GM12878 (cell line): ENCODE measurements around the gene TET2. TPM values are rescaled to one million over a fixed set of nuclear protein-coding genes. Genes with fewer than 3 reads are reported as not detected.

ENCODE experiments used
- ATAC-seq: fragments of 200-7000 bp; cut with Tn5 transposase; 3 replicates; pipeline ENCODE4 v1.9.1; 2020; ENCODE audit warnings: mild to moderate bottlenecking, moderate library complexity
- BruUV-seq: library from RNA; stranded (reverse); fragments of 400-500 nt; replicated peaks from 2 replicates; lab custom pipeline; 2021; lab: Mats Ljungman, UMichigan
- CTCF ChIA-PET: fragments of 300-600 bp; sonication (Branson Sonifier 250); formaldehyde crosslinking; extraction: SDS; loops from one replicate; lab custom pipeline; 2021; ENCODE audit warnings: inconsistent platforms; lab: Yijun Ruan, JAX
- POLR2A ChIA-PET: fragments of 350-600 bp; formaldehyde crosslinking; extraction: SDS; loops from one replicate; lab custom pipeline; 2021; ENCODE audit warnings: inconsistent platforms; lab: Charles Lee
- RAD21 ChIA-PET: fragments of 300-600 bp; sonication (Branson Sonifier 250); formaldehyde crosslinking; loops from one replicate; lab custom pipeline; 2023; ENCODE audit warnings: antibody characterized with exemption; ENCODE audit not compliant: unreplicated experiment; lab: Charles Lee
- SMC1A ChIA-PET: fragments of 300-600 bp; sonication (Branson Sonifier 250); formaldehyde crosslinking; loops from one replicate; lab custom pipeline; 2023; ENCODE audit not compliant: unreplicated experiment, uncharacterized antibody; lab: Charles Lee
- DNase-seq: peaks from one replicate; pipeline ENCODE4 v3.0.0-alpha.2; 2011; ENCODE audit warnings: low read depth, low spot score
- FAIRE-seq: peaks from 3 replicates; lab custom pipeline; 2011; peaks lifted over from hg19 to GRCh38; lab: Jason Lieb, UNC
- H2AFZ ChIP-seq: 2 replicates; pipeline ENCODE4 v1.6.0; 2011; ENCODE audit warnings: low read depth, low read length, control low read depth; ENCODE audit not compliant: control insufficient read depth
- H3K27ac ChIP-seq: 2 replicates; pipeline ENCODE4 v1.5.1; 2011; ENCODE audit warnings: control low read depth; ENCODE audit not compliant: control insufficient read depth, insufficient read depth
- H3K27me3 ChIP-seq, 2 experiments: replicated peaks in 1 of 2; 2 replicates each; pipeline versions ENCODE4 v1.6.0 to v1.6.1; 2011; ENCODE audit warnings: low read length in 1 of 2; ENCODE audit not compliant: control insufficient read depth in 2 of 2, insufficient read depth in 2 of 2
- H3K36me3 ChIP-seq, 2 experiments: 2 replicates each; pipeline ENCODE4 v1.5.1; 2011; ENCODE audit warnings: low read length in 1 of 2; ENCODE audit not compliant: control insufficient read depth in 2 of 2, insufficient read depth in 2 of 2
- H3K4me1 ChIP-seq: 2 replicates; pipeline ENCODE4 v1.6.1; 2011; ENCODE audit warnings: mild to moderate bottlenecking, low read length, moderate library complexity, mixed read lengths; ENCODE audit not compliant: control insufficient read depth, insufficient read depth
- H3K4me2 ChIP-seq: 2 replicates; pipeline ENCODE4 v1.6.0; 2011; ENCODE audit warnings: control low read depth; ENCODE audit not compliant: control insufficient read depth, insufficient read depth
- H3K4me3 ChIP-seq: fragments of 200-600 bp; sonication (generic); 2 replicates; pipeline ENCODE4 v1.5.1; 2016
- H3K79me2 ChIP-seq: 2 replicates; pipeline ENCODE4 v1.6.0; 2011; ENCODE audit warnings: low read length; ENCODE audit not compliant: control insufficient read depth, insufficient read depth
- H3K9ac ChIP-seq: 2 replicates; pipeline ENCODE4 v1.8.0; 2011; ENCODE audit warnings: low read length, control low read depth, mixed read lengths; ENCODE audit not compliant: control insufficient read depth, insufficient read depth
- H3K9me3 ChIP-seq: replicated peaks from 3 replicates; pipeline ENCODE4 v1.5.1; 2011; ENCODE audit warnings: mild to moderate bottlenecking, low read length; ENCODE audit not compliant: control insufficient read depth, insufficient read depth
- H4K20me1 ChIP-seq: 2 replicates; pipeline ENCODE4 v1.6.0; 2011; ENCODE audit not compliant: control insufficient read depth, insufficient read depth
- BRCA1 ChIP-seq: IDR thresholded peaks from 2 replicates; pipeline ENCODE4 v1.6.1; 2011; ENCODE audit warnings: low read depth, low read length, improper control_type of control experiment
- CREB1 ChIP-seq: IDR thresholded peaks from 2 replicates; pipeline ENCODE4 v1.6.1; 2012; ENCODE audit warnings: low read depth, mild to moderate bottlenecking, inconsistent platforms
- HDAC6 ChIP-seq: fragments of 200-600 bp; sonication (generic); IDR thresholded peaks from one replicate; pipeline ENCODE4 v1.8.0; 2017; ENCODE audit warnings: antibody characterized with exemption; ENCODE audit not compliant: unreplicated experiment
- IRF4 ChIP-seq: IDR thresholded peaks from 2 replicates; pipeline ENCODE4 v1.6.1; 2011; ENCODE audit warnings: low read depth, low read length
- MTA3 ChIP-seq: IDR thresholded peaks from 2 replicates; pipeline ENCODE4 v1.6.1; 2012; ENCODE audit warnings: low read length, inconsistent platforms, borderline replicate concordance
- NFIC ChIP-seq: IDR thresholded peaks from 2 replicates; pipeline ENCODE4 v1.6.1; 2012; ENCODE audit warnings: low read depth, mild to moderate bottlenecking, inconsistent platforms, low read length, moderate library complexity
- NFYB ChIP-seq: IDR thresholded peaks from 2 replicates; pipeline ENCODE4 v1.6.1; 2011; ENCODE audit warnings: low read depth, mild to moderate bottlenecking, low read length, improper control_type of control experiment, moderate library complexity; ENCODE audit not compliant: insufficient read depth
- TARDBP ChIP-seq: IDR thresholded peaks from 2 replicates; pipeline ENCODE4 v1.6.1; 2016; ENCODE audit warnings: borderline replicate concordance
- ZBED1 ChIP-seq: IDR thresholded peaks from 2 replicates; pipeline ENCODE4 v1.6.1; 2016; ENCODE audit warnings: borderline replicate concordance
- ZNF622 ChIP-seq: fragments of 450-650 bp; IDR thresholded peaks from 2 replicates; pipeline ENCODE4 v1.6.1; 2017; ENCODE audit warnings: mild to moderate bottlenecking, inconsistent platforms
- WGBS: methylation state at CpG from one replicate; pipeline ENCODE4 v1.1.6; 2016; ENCODE audit warnings: low lambda C conversion rate; ENCODE audit not compliant: insufficient replicate concordance, insufficient coverage; ENCODE audit errors: missing lambda C conversion rate; 5-methylcytosine and 5-hydroxymethylcytosine counted together
- in situ Hi-C: fragments of 300-500 bp; cut with MboI; formaldehyde crosslinking; loops from 9 replicates; pipeline ENCODE4 v1.14.3; 2018; ENCODE audit warnings: mixed read lengths
- intact Hi-C: fragments of 100-400 bp; cut with micrococcal nuclease; formaldehyde crosslinking; loops from one replicate; pipeline ENCODE4 v1.14.2; 2022; ENCODE audit not compliant: unreplicated experiment
- polyA plus RNA-seq, 11 experiments: library from polyadenylated mRNA; depleted of rRNA in 4 of 11; unstranded in 6 of 11; stranded (reverse) in 5 of 11; fragments of >200 nt; fragmentation: Nextera tagmentation in 4 of 11; fragmentation: Illumina TruSeq in 1 of 11; extraction: Ambion mirVana in 4 of 11; extraction: Trizol in 1 of 11; gene quantifications; 1 replicate in 1 of 11; 2 replicates in 10 of 11; pipeline versions ENCODE4 v1.2.1 to v1.2.3, GENCODE V29; 2011 to 2016; ENCODE audit warnings: inconsistent platforms in 2 of 11, missing spikeins in 2 of 11, low read depth in 1 of 11
- total RNA-seq, 4 experiments: library from RNA; depleted of rRNA in 3 of 4; stranded (reverse); fragments of >200 nt in 3 of 4; fragmentation: Illumina TruSeq in 1 of 4; extraction: Trizol in 1 of 4; gene quantifications; 2 replicates each; pipeline versions ENCODE4 v1.2.1 to v1.2.3, GENCODE V29; 2013 to 2021
- TF ChIP-seq, protein P1 (sequence below): IDR thresholded peaks from 2 replicates; pipeline ENCODE4 v1.6.1; 2012; ENCODE audit warnings: low read depth, low read length, improper control_type of control experiment
- TF ChIP-seq, protein P2 (sequence below): fragments of 450-650 bp; IDR thresholded peaks from 2 replicates; pipeline ENCODE4 v1.6.1; 2016; ENCODE audit warnings: mild to moderate bottlenecking

TET2 gene
- total and polyA plus RNA-seq, 10 of the 15 experiments (the other 5 are each of a cell fraction or from before 2014, with no cell fraction given) = 3.7 to 49.0 (median 27.5) TPM

DNA sequence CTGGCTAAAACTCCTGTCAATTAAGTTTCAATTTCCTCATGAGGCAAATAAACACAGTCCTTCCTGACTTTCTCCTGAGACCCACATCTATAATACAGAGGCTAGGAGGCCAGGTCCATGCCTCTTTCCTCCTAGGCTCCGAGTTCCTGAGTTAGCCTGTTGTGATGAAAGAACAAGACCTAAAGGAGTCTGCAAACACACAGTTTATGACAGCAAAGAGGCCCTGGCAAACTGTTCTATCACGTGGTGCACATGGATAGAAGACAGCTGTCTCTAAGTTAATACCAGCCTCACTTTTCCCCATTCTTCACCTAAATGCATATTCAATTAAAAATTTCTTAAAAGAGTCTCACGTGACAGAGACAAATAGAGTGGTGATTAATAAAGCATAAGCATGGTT, 145.2 kb downstream of the TET2 start:
- no TSS peak for BruUV-seq
- intact Hi-C loops (no loop called here), in situ Hi-C loops (no loop called here)
- no peak overlapping the region for H2AFZ ChIP-seq
- no peaks in the 10 kb centered on the region for H3K4me1 ChIP-seq
- no peaks in the 10 kb centered on the region for H3K36me3 ChIP-seq
- no peak overlapping the region for H3K9ac ChIP-seq
- ChIA-PET POLR2A (no interaction called here), CTCF (no interaction called here), RAD21 (no interaction called here), SMC1A (no interaction called here)
- DNase-seq = no peak
- TF ChIP-seq NFIC = no peak
- TF ChIP-seq TARDBP = no peak
- no peak for TF ChIP-seq ZNF622
- no peak for TF ChIP-seq IRF4
- TF ChIP-seq BRCA1 = no peak
- no peak for TF ChIP-seq ZBED1
- no peak for TF ChIP-seq MTA3
- no peak for TF ChIP-seq CREB1
- TF ChIP-seq HDAC6 = no peak
- TF ChIP-seq, protein P1, sequence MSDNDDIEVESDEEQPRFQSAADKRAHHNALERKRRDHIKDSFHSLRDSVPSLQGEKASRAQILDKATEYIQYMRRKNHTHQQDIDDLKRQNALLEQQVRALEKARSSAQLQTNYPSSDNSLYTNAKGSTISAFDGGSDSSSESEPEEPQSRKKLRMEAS = no peak
- TF ChIP-seq NFYB = no peak
- TF ChIP-seq, protein P2, sequence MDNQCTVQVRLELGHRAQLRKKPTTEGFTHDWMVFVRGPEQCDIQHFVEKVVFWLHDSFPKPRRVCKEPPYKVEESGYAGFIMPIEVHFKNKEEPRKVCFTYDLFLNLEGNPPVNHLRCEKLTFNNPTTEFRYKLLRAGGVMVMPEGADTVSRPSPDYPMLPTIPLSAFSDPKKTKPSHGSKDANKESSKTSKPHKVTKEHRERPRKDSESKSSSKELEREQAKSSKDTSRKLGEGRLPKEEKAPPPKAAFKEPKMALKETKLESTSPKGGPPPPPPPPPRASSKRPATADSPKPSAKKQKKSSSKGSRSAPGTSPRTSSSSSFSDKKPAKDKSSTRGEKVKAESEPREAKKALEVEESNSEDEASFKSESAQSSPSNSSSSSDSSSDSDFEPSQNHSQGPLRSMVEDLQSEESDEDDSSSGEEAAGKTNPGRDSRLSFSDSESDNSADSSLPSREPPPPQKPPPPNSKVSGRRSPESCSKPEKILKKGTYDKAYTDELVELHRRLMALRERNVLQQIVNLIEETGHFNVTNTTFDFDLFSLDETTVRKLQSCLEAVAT = no peak
- no peaks in the 10 kb centered on the region for H4K20me1 ChIP-seq
- 51% methylated on average over 3 of the region's 3 CpGs for WGBS
- no peak overlapping the region for H3K4me3 ChIP-seq
- H3K27ac ChIP-seq = no peak overlapping the region
- no peaks in the 10 kb centered on the region for H3K79me2 ChIP-seq
- FAIRE-seq = no peak
- H3K4me2 ChIP-seq = no peak overlapping the region
- no peak for ATAC-seq
- H3K27me3 ChIP-seq = no peaks in the 10 kb centered on the region
- peaks cover 4% of the 10 kb centered on the region; the same call in 1 of the 3 replicates for H3K9me3 ChIP-seq
